ENCODE data around the gene AFAP1L2. TPM values are rescaled to one million over a fixed set of nuclear protein-coding genes. Genes with fewer than 3 reads are reported as not detected.

Gene AFAP1L2
- polyA plus RNA-seq, 1 donor from 2014 or later, result 0.88 TPM

- Histone ChIP-seq H3K9ac (ENCODE audit: low read length) (no peak overlapping the region), H3K4me3 (ENCODE audit: low read length) (no peak overlapping the region), H3K9me3 (ENCODE audit: low read length) (no peaks in the 10 kb centered on the region), H3K27ac (ENCODE audit: low read length) (no peak overlapping the region), H3K36me3 (ENCODE audit: insufficient read depth, low read length) (no peaks in the 10 kb centered on the region), H3K27me3 (ENCODE audit: insufficient read depth, low read depth, low read length) (no peaks in the 10 kb centered on the region), H2AFZ (ENCODE audit: low read depth, low read length) (no peak overlapping the region), H3K4me2 (ENCODE audit: low read length) (no peak overlapping the region), H3K79me2 (replicated peaks; ENCODE audit: insufficient read depth, low read length) (no peaks in the 10 kb centered on the region), H3K9me2 (ENCODE audit: insufficient read depth, low read length) (no peaks in the 10 kb centered on the region), H4K20me1 (ENCODE audit: insufficient read depth) (no peaks in the 10 kb centered on the region), H3F3A (ENCODE audit: insufficient read depth, low read length, poor library complexity, severe bottlenecking) (no peaks in the 10 kb centered on the region)
- TF ChIP-seq SMC3 (conservative IDR thresholded peaks at IDR 0.05; ENCODE audit: poor library complexity) (no peak), POLR2AphosphoS5 (IDR thresholded peaks at IDR 0.05) (no peak), RAD21 (conservative IDR thresholded peaks at IDR 0.05) (no peak), EP300 (conservative IDR thresholded peaks at IDR 0.05; ENCODE audit: poor library complexity, severe bottlenecking) (no peak), EZH2 (IDR thresholded peaks at IDR 0.05; ENCODE audit: borderline replicate concordance, insufficient read depth, low read length, poor library complexity, severe bottlenecking) (no peak), MXI1 (conservative IDR thresholded peaks at IDR 0.05; ENCODE audit: poor library complexity, severe bottlenecking) (no peak), TAF1 (IDR thresholded peaks at IDR 0.05; ENCODE audit: low read depth) (no peak)
- TF ChIP-seq, protein P1, sequence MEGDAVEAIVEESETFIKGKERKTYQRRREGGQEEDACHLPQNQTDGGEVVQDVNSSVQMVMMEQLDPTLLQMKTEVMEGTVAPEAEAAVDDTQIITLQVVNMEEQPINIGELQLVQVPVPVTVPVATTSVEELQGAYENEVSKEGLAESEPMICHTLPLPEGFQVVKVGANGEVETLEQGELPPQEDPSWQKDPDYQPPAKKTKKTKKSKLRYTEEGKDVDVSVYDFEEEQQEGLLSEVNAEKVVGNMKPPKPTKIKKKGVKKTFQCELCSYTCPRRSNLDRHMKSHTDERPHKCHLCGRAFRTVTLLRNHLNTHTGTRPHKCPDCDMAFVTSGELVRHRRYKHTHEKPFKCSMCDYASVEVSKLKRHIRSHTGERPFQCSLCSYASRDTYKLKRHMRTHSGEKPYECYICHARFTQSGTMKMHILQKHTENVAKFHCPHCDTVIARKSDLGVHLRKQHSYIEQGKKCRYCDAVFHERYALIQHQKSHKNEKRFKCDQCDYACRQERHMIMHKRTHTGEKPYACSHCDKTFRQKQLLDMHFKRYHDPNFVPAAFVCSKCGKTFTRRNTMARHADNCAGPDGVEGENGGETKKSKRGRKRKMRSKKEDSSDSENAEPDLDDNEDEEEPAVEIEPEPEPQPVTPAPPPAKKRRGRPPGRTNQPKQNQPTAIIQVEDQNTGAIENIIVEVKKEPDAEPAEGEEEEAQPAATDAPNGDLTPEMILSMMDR (IDR thresholded peaks at IDR 0.05; ENCODE audit: poor library complexity, severe bottlenecking), result no peak
- TF ChIP-seq, protein P2, sequence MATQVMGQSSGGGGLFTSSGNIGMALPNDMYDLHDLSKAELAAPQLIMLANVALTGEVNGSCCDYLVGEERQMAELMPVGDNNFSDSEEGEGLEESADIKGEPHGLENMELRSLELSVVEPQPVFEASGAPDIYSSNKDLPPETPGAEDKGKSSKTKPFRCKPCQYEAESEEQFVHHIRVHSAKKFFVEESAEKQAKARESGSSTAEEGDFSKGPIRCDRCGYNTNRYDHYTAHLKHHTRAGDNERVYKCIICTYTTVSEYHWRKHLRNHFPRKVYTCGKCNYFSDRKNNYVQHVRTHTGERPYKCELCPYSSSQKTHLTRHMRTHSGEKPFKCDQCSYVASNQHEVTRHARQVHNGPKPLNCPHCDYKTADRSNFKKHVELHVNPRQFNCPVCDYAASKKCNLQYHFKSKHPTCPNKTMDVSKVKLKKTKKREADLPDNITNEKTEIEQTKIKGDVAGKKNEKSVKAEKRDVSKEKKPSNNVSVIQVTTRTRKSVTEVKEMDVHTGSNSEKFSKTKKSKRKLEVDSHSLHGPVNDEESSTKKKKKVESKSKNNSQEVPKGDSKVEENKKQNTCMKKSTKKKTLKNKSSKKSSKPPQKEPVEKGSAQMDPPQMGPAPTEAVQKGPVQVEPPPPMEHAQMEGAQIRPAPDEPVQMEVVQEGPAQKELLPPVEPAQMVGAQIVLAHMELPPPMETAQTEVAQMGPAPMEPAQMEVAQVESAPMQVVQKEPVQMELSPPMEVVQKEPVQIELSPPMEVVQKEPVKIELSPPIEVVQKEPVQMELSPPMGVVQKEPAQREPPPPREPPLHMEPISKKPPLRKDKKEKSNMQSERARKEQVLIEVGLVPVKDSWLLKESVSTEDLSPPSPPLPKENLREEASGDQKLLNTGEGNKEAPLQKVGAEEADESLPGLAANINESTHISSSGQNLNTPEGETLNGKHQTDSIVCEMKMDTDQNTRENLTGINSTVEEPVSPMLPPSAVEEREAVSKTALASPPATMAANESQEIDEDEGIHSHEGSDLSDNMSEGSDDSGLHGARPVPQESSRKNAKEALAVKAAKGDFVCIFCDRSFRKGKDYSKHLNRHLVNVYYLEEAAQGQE (IDR thresholded peaks at IDR 0.05; ENCODE audit: borderline replicate concordance), result no peak
Observed at GRCh38 chr10:114347791-114348190, 56.5 kb downstream of the AFAP1L2 start.

DNA sequence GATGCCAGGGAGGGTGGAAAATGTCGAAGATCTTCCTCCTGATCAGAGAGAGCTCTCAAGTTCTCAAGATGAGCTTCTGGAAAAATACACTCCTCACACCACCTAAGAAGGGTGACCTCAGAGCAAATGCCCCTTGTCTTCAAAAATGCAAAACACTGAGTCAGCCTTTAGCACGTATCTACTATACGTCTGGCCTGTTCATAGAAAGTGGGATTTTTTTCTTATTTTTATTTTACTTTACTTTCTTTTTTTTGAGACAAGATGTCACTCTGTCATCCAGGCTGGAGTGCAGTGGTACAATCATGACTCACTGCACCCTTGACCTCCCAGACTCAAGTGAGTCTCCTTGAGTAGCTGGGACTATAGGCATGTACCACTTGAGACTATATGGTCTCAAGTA lies 57.1 kb downstream of the AFAP1L2 start:
- H3K36me3 ChIP-seq (ENCODE audit: insufficient read depth, low read length), result no peaks in the 10 kb centered on the region
- no peak overlapping the region for H3K27ac ChIP-seq (ENCODE audit: low read length)
- H3K79me2 ChIP-seq (replicated peaks; ENCODE audit: insufficient read depth, low read length), result no peaks in the 10 kb centered on the region
- no peaks in the 10 kb centered on the region for H4K20me1 ChIP-seq (ENCODE audit: insufficient read depth)
- no peaks in the 10 kb centered on the region for H3K27me3 ChIP-seq (ENCODE audit: insufficient read depth, low read depth, low read length)
- TF ChIP-seq POLR2AphosphoS5 (IDR thresholded peaks at IDR 0.05) (no peak), TAF1 (IDR thresholded peaks at IDR 0.05; ENCODE audit: low read depth) (no peak), MXI1 (conservative IDR thresholded peaks at IDR 0.05; ENCODE audit: poor library complexity, severe bottlenecking) (no peak), RAD21 (conservative IDR thresholded peaks at IDR 0.05) (no peak), EP300 (conservative IDR thresholded peaks at IDR 0.05; ENCODE audit: poor library complexity, severe bottlenecking) (no peak)
- TF ChIP-seq, protein P2 (IDR thresholded peaks at IDR 0.05; ENCODE audit: borderline replicate concordance), result no peak
- H3K9ac ChIP-seq (ENCODE audit: low read length), result no peak overlapping the region
- no peak overlapping the region for H3K4me3 ChIP-seq (ENCODE audit: low read length)
- no peak overlapping the region for H3K4me2 ChIP-seq (ENCODE audit: low read length)
- no peak overlapping the region for H2AFZ ChIP-seq (ENCODE audit: low read depth, low read length)
- H3K9me2 ChIP-seq (ENCODE audit: insufficient read depth, low read length), result no peaks in the 10 kb centered on the region
- no peaks in the 10 kb centered on the region for H3F3A ChIP-seq (ENCODE audit: insufficient read depth, low read length, poor library complexity, severe bottlenecking)
- no peaks in the 10 kb centered on the region for H3K9me3 ChIP-seq (ENCODE audit: low read length)

All from neural cell (in vitro differentiated cells).